HepG2 (cell line): ENCODE measurements around the gene AANAT. TPM values are rescaled to one million over a fixed set of nuclear protein-coding genes. Genes with fewer than 3 reads are reported as not detected.

Experiments
- CEBPB ChIP-seq: IDR thresholded peaks from 2 replicates; pipeline ENCODE4 v1.6.1; 2011; ENCODE audit warnings: low read depth, low read length, improper control_type of control experiment, borderline replicate concordance
- CEBPG ChIP-seq: IDR thresholded peaks from 2 replicates; pipeline ENCODE4 v1.6.1; 2016
- CHD4 ChIP-seq: fragments of 200-600 bp; sonication (generic); IDR thresholded peaks from 2 replicates; pipeline ENCODE4 v1.7.0; 2017; ENCODE audit warnings: mild to moderate bottlenecking, low read length, borderline replicate concordance
- GZF1 ChIP-seq: sonication (generic); formaldehyde crosslinking; IDR thresholded peaks from 2 replicates; pipeline ENCODE4 v1.5.1; 2020; ENCODE audit warnings: mild to moderate bottlenecking, missing genetic modification reagents
- HIVEP1 ChIP-seq: sonication (generic); formaldehyde crosslinking; IDR thresholded peaks from 2 replicates; pipeline ENCODE4 v1.4.0; 2020; ENCODE audit warnings: mild to moderate bottlenecking, missing genetic modification reagents
- KDM1A ChIP-seq: IDR thresholded peaks from 2 replicates; pipeline ENCODE4 v1.6.1; 2016; ENCODE audit warnings: missing compliant biosample characterization
- PREB ChIP-seq: sonication (generic); formaldehyde crosslinking; IDR thresholded peaks from 2 replicates; pipeline ENCODE4 v1.4.0; 2020; ENCODE audit warnings: missing genetic modification reagents
- RCOR2 ChIP-seq: IDR thresholded peaks from 2 replicates; pipeline ENCODE4 v1.6.1; 2016; ENCODE audit warnings: missing biosample characterization, missing genetic modification reagents
- THAP9 ChIP-seq: sonication (generic); formaldehyde crosslinking; IDR thresholded peaks from 2 replicates; pipeline ENCODE4; 2020; ENCODE audit warnings: missing genetic modification reagents, mild to moderate bottlenecking, borderline replicate concordance
- ZMYM3 ChIP-seq: sonication (generic); formaldehyde crosslinking; IDR thresholded peaks from 2 replicates; pipeline ENCODE4 v1.5.1; 2020; ENCODE audit warnings: mild to moderate bottlenecking, missing genetic modification reagents
- ZNF747 ChIP-seq: sonication (generic); formaldehyde crosslinking; IDR thresholded peaks from 2 replicates; pipeline ENCODE4 v1.8.1; 2023; ENCODE audit warnings: missing genetic modification reagents, mild to moderate bottlenecking, borderline replicate concordance
- polyA plus RNA-seq, 8 experiments: library from polyadenylated mRNA; depleted of rRNA in 3 of 8; stranded (reverse) in 7 of 8; unstranded in 1 of 8; fragments of >200 nt; fragmentation: Illumina TruSeq in 4 of 8; extraction: Trizol in 4 of 8; gene quantifications; 2 replicates each; pipeline versions ENCODE4 v1.2.1 to v1.2.3, GENCODE V29; 2011 to 2016; ENCODE audit warnings: low read depth in 4 of 8, missing spikeins in 1 of 8, mixed read lengths in 1 of 8; ENCODE audit not compliant: insufficient read depth in 1 of 8
- total RNA-seq, 5 experiments: library from RNA; depleted of rRNA; stranded (reverse); fragments of >200 nt; fragmentation: Illumina TruSeq; extraction: Trizol; gene quantifications; 2 replicates each; pipeline ENCODE4 v1.2.3, GENCODE V29; 2016; ENCODE audit warnings: low read depth in 1 of 5

Gene AANAT
- total and polyA plus RNA-seq, 2 of the 13 experiments (the other 11 are each of a cell fraction or from before 2014, with no cell fraction given), result 0.07 TPM; not detected in 1

- TF ChIP-seq ZNF747 (CRISPR knock-in tag) (no peak), PREB (CRISPR knock-in tag) (no peak), CEBPB (peak; percentile 2; the same call in 1 of the 2 replicates), RCOR2 (CRISPR knock-in tag) (peak; percentile 71; the same call in 1 of the 2 replicates), HIVEP1 (CRISPR knock-in tag) (0 out of 2 replicates have a peak, but pooled peaks have one; percentile 5), THAP9 (CRISPR knock-in tag) (peak; percentile 56; the same call in 1 of the 2 replicates), CEBPG (CRISPR knock-in tag) (peak; percentile 36; the same call in 1 of the 2 replicates), CHD4 (peak; percentile 85; the same call in 1 of the 2 replicates), GZF1 (CRISPR knock-in tag) (0 out of 2 replicates have a peak, but pooled peaks have one; percentile 19), KDM1A (CRISPR knock-in tag) (peak; percentile 86), ZMYM3 (CRISPR knock-in tag) (peak; percentile 85)
Measured at GRCh38 chr17:76502341-76503211, 35.2 kb downstream of the AANAT start (continued).
